OCI-LY1 (cell line): ENCODE results near the gene VEPH1.

Source experiments
- H2AFZ ChIP-seq: fragments of 200-600 bp; sonication (generic), shearing (Covaris generic); 2 replicates; pipeline ENCODE4 v1.6.0; 2014; ENCODE audit warnings: antibody characterized with exemption, mild to moderate bottlenecking, low read length
- H3F3A ChIP-seq: fragments of 200-600 bp; sonication (generic), shearing (Covaris generic); 2 replicates; pipeline ENCODE4 v1.6.0; 2014; ENCODE audit warnings: mild to moderate bottlenecking, antibody characterized with exemption, low read length, moderate library complexity; ENCODE audit not compliant: insufficient read depth
- H3K27ac ChIP-seq: fragments of 200-600 bp; sonication (generic); 2 replicates; pipeline ENCODE4 v1.5.1; 2014; ENCODE audit warnings: low read length, mixed run types, mild to moderate bottlenecking, low read depth; ENCODE audit not compliant: poor library complexity, severe bottlenecking
- H3K27me3 ChIP-seq: fragments of 200-600 bp; sonication (generic); 2 replicates; pipeline ENCODE4 v1.6.0; 2014; ENCODE audit warnings: antibody characterized with exemption, mild to moderate bottlenecking, low read length, moderate library complexity; ENCODE audit not compliant: insufficient read depth
- H3K36me3 ChIP-seq: fragments of 200-600 bp; sonication (generic); 2 replicates; pipeline ENCODE4 v1.6.1; 2014; ENCODE audit warnings: mild to moderate bottlenecking, antibody characterized with exemption, low read length, moderate library complexity, mixed read lengths; ENCODE audit not compliant: insufficient read depth
- H3K4me1 ChIP-seq: fragments of 200-600 bp; sonication (generic); 2 replicates; pipeline ENCODE4 v1.5.1; 2014; ENCODE audit warnings: mild to moderate bottlenecking, low read length, moderate library complexity; ENCODE audit not compliant: insufficient read depth, severe bottlenecking
- H3K4me2 ChIP-seq: fragments of 200-600 bp; sonication (generic), shearing (Covaris generic); 2 replicates; pipeline ENCODE4 v1.6.1; 2014; ENCODE audit warnings: low read length
- H3K4me3 ChIP-seq: fragments of 200-600 bp; sonication (generic); 2 replicates; pipeline ENCODE4 v1.5.1; 2014; ENCODE audit warnings: low read length, low read depth, mild to moderate bottlenecking, mixed read lengths; ENCODE audit not compliant: poor library complexity, severe bottlenecking
- H3K79me2 ChIP-seq: fragments of 200-600 bp; shearing (Covaris generic); 2 replicates; pipeline ENCODE4 v1.6.1; 2016; ENCODE audit warnings: mixed run types, low read length, mixed read lengths; ENCODE audit not compliant: insufficient read depth
- H3K9ac ChIP-seq: fragments of 200-600 bp; sonication (generic), shearing (Covaris generic); 2 replicates; pipeline ENCODE4 v1.6.1; 2014; ENCODE audit warnings: mild to moderate bottlenecking, low read length, mixed read lengths
- H3K9me2 ChIP-seq: fragments of 200-600 bp; sonication (generic), shearing (Covaris generic); 2 replicates; pipeline ENCODE4 v1.6.1; 2014; ENCODE audit warnings: low read depth, mild to moderate bottlenecking, low read length, mixed read lengths
- H3K9me3 ChIP-seq: fragments of 200-600 bp; shearing (Covaris generic); 2 replicates; pipeline ENCODE4 v1.6.1; 2014; ENCODE audit warnings: low read length, mixed read lengths
- H4K20me1 ChIP-seq: fragments of 200-600 bp; sonication (generic), shearing (Covaris generic); 2 replicates; pipeline ENCODE4 v1.6.0; 2016; ENCODE audit warnings: mild to moderate bottlenecking, low read length; ENCODE audit not compliant: insufficient read depth
- EZH2 ChIP-seq: fragments of 200-600 bp; sonication (generic), shearing (Covaris generic); IDR thresholded peaks from 2 replicates; pipeline ENCODE4 v1.8.0; 2017; ENCODE audit warnings: borderline replicate concordance, mixed run types, mild to moderate bottlenecking, antibody characterized with exemption, low read length, moderate library complexity, mixed read lengths
- TF ChIP-seq, protein P1 (sequence below): fragments of 200-600 bp; sonication (generic), shearing (Covaris generic); IDR thresholded peaks from 2 replicates; pipeline ENCODE4 v1.5.1; 2017; ENCODE audit warnings: mild to moderate bottlenecking, antibody characterized with exemption, low read length, moderate library complexity, mixed read lengths

The VEPH1 gene

DNA sequence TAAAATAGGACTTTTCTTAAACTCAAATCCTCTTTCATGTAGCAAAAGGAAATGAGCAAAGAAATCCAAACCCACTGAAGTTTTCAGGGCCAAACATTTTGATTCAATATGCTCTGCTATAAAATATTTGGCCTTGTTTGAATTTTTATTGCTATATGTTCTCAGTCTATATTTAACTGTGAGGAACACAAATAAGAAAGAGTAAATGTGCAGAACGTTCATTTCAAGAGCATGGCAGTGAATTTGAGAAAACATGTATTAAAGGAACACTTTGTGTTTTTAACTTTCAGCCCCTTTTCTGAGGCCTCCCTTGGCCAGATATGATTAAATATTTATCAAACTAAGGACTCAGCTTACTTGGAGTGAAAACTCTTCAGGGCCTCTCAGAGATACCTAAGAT is 218.5 kb downstream of the VEPH1 start:
- H2AFZ ChIP-seq = no peak overlapping the region
- H3K9me3 ChIP-seq = no peaks in the 10 kb centered on the region
- H3F3A ChIP-seq = no peaks in the 10 kb centered on the region
- H3K4me2 ChIP-seq = no peak overlapping the region
- 0 out of 2 replicates have a peak, but pooled peaks cover 4% of the 10 kb centered on the region for H3K27me3 ChIP-seq
- TF ChIP-seq EZH2 = no peak
- TF ChIP-seq, protein P1, sequence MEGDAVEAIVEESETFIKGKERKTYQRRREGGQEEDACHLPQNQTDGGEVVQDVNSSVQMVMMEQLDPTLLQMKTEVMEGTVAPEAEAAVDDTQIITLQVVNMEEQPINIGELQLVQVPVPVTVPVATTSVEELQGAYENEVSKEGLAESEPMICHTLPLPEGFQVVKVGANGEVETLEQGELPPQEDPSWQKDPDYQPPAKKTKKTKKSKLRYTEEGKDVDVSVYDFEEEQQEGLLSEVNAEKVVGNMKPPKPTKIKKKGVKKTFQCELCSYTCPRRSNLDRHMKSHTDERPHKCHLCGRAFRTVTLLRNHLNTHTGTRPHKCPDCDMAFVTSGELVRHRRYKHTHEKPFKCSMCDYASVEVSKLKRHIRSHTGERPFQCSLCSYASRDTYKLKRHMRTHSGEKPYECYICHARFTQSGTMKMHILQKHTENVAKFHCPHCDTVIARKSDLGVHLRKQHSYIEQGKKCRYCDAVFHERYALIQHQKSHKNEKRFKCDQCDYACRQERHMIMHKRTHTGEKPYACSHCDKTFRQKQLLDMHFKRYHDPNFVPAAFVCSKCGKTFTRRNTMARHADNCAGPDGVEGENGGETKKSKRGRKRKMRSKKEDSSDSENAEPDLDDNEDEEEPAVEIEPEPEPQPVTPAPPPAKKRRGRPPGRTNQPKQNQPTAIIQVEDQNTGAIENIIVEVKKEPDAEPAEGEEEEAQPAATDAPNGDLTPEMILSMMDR = no peak
- H3K4me3 ChIP-seq = no peak overlapping the region
- H3K36me3 ChIP-seq = no peaks in the 10 kb centered on the region
- no peaks in the 10 kb centered on the region for H3K4me1 ChIP-seq
- no peaks in the 10 kb centered on the region for H4K20me1 ChIP-seq
- no peaks in the 10 kb centered on the region for H3K79me2 ChIP-seq
- no peak overlapping the region for H3K27ac ChIP-seq
- H3K9me2 ChIP-seq = no peaks in the 10 kb centered on the region
- no peak overlapping the region for H3K9ac ChIP-seq

DNA sequence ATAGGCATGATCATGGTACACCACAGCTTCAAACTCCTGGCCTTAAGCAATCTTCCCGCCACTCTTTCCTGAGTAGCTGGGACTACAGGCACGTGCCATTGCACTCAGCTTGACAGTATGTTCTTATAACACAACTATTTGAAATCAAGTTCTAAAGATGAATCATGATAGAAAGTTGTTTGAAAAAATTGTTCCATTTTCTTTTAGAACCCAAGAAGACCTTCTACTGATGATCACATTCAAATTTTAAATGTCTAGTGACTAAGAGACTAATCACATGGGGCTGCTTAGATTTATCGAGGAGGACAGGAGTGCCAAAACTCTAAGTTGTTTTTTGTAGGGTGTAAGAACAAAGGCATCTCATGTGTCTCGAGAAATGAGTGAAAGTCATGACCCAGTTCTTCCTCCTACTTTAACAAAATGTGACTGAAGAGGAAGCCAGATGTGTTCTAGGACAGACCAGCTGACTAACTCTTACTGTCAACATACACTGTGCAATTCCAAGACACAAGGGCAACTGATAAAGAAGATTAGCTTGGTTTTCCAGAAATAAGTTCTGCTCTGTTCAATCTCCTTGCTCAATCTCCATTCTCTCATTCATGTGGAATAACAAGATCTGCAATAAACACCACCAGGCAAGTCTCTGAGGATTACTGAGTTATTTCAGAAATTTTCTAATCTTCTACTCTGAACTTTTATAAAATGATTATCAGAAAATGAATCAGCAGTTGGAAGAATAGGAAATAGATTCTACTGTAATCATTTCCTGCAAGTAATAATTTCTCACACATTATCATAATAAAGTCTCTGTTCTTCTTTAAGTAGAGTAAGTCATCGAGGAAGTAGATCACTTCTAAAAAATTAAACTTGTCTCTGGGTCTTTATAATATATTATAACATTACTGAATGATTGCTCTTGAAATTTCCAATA is 220.7 kb downstream of the VEPH1 start:
- Histone ChIP-seq H4K20me1 (no peaks in the 10 kb centered on the region), H3K9me3 (no peaks in the 10 kb centered on the region), H3K9ac (no peak overlapping the region), H3K79me2 (no peaks in the 10 kb centered on the region), H3K27me3 (0 out of 2 replicates have a peak, but pooled peaks cover 4% of the 10 kb centered on the region), H2AFZ (no peak overlapping the region), H3K9me2 (no peaks in the 10 kb centered on the region), H3K4me3 (no peak overlapping the region), H3K4me2 (no peak overlapping the region), H3K4me1 (no peaks in the 10 kb centered on the region), H3K36me3 (no peaks in the 10 kb centered on the region), H3F3A (no peaks in the 10 kb centered on the region), H3K27ac (no peak overlapping the region)
- no peak for TF ChIP-seq EZH2
- TF ChIP-seq, protein P1 = no peak

DNA sequence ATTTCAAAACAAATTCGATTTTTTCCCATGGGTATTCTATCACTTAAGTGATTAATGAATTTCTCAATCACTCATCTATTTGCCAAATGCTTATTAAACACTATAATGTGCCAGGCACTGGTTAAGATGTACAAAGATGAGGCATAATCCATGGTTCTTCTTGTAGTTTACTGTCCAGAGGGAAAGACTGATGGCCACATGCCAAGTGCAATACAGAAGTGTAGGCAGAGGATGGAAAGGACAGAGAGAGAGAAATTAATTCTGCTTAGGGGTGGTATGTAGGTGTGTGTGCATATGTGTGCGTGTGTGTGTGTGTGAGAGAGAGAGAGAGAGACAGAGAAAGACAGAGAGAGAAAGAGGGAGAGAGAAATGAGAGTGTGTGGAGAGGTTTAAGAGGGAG is 222.4 kb downstream of the VEPH1 start:
- Histone ChIP-seq H4K20me1 (no peaks in the 10 kb centered on the region), H3K79me2 (no peaks in the 10 kb centered on the region), H3K36me3 (no peaks in the 10 kb centered on the region), H3K27ac (no peak overlapping the region), H3K9me2 (no peaks in the 10 kb centered on the region), H3K9ac (no peak overlapping the region), H3K9me3 (no peaks in the 10 kb centered on the region), H3K4me3 (no peak overlapping the region), H3K27me3 (peaks cover 7% of the 10 kb centered on the region; the same call in 1 of the 2 replicates), H3K4me1 (no peaks in the 10 kb centered on the region), H3F3A (no peaks in the 10 kb centered on the region), H2AFZ (no peak overlapping the region), H3K4me2 (no peak overlapping the region)
- TF ChIP-seq EZH2 = no peak
- TF ChIP-seq, protein P1 = no peak
